SK-N-SH (cell line): ENCODE measurements around the gene NME2. TPM values are rescaled to one million over a fixed set of nuclear protein-coding genes. Genes with fewer than 3 reads are reported as not detected.

Experiments used
- CTCF ChIA-PET: fragments of 300-600, 350-600 bp; formaldehyde crosslinking; extraction: SDS; loops from one replicate; lab custom pipeline; 2021; lab: Yijun Ruan, JAX
- POLR2A ChIA-PET: fragments of 350-600 bp; sonication (Branson Sonifier 250); formaldehyde crosslinking; extraction: SDS; loops from one replicate; lab custom pipeline; 2020; ENCODE audit warnings: antibody characterized with exemption, inconsistent platforms; lab: Yijun Ruan, JAX
- DNase-seq: peaks from one replicate; pipeline ENCODE4 v3.0.0; 2012
- H2AFZ ChIP-seq: fragments of 200-600 bp; sonication (generic); 2 replicates; pipeline ENCODE4 v1.8.1; 2016; ENCODE audit warnings: antibody characterized with exemption, mild to moderate bottlenecking, low read depth
- H3F3A ChIP-seq: fragments of 200-600 bp; sonication (generic); replicated peaks from 2 replicates; pipeline ENCODE3; 2016; ENCODE audit warnings: antibody characterized with exemption, mild to moderate bottlenecking; ENCODE audit not compliant: insufficient read depth
- H3K27ac ChIP-seq, 2 experiments: fragments of 200-500 bp in 1 of 2; fragments of 200-600 bp in 1 of 2; sonication (Bioruptor generic) in 1 of 2; sonication (generic), shearing (Covaris generic) in 1 of 2; 2 replicates each; pipeline versions ENCODE4 v1.5.1 to v1.6.1; 2014 to 2016; ENCODE audit warnings: low read depth in 2 of 2, inconsistent platforms in 1 of 2, low read length in 1 of 2, mild to moderate bottlenecking in 1 of 2, mixed read lengths in 1 of 2
- H3K27me3 ChIP-seq: fragments of 200-600 bp; sonication (generic), shearing (Covaris generic); 2 replicates; pipeline ENCODE4 v1.6.1; 2016; ENCODE audit warnings: mixed run types; ENCODE audit not compliant: insufficient read depth
- H3K36me3 ChIP-seq, 2 experiments: fragments of 200-500 bp in 1 of 2; fragments of 200-600 bp in 1 of 2; sonication (Bioruptor generic) in 1 of 2; sonication (generic) in 1 of 2; replicated peaks in 1 of 2; 2 replicates each; pipeline versions ENCODE3 to v1.5.1; 2014 to 2016; ENCODE audit warnings: low read length in 1 of 2, mild to moderate bottlenecking in 1 of 2; ENCODE audit not compliant: insufficient read depth in 2 of 2, control insufficient read depth in 1 of 2
- H3K4me1 ChIP-seq, 2 experiments: fragments of 200-500 bp in 1 of 2; fragments of 200-600 bp in 1 of 2; sonication (Bioruptor generic) in 1 of 2; sonication (generic), shearing (Covaris generic) in 1 of 2; 2 replicates each; pipeline versions ENCODE4 v1.5.1 to v1.6.1; 2014 to 2016; ENCODE audit warnings: low read depth in 1 of 2, low read length in 1 of 2, mixed run types in 1 of 2; ENCODE audit not compliant: insufficient read depth in 2 of 2, control insufficient read depth in 1 of 2
- H3K4me2 ChIP-seq: fragments of 200-600 bp; sonication (generic), shearing (Covaris generic); 2 replicates; pipeline ENCODE4 v1.6.1; 2017; ENCODE audit warnings: mixed run types
- H3K4me3 ChIP-seq, 2 experiments: fragments of 200-500 bp in 1 of 2; fragments of 200-600 bp in 1 of 2; sonication (Bioruptor generic) in 1 of 2; sonication (generic), shearing (Covaris generic) in 1 of 2; 2 replicates each; pipeline versions ENCODE4 v1.5.1 to v1.8.1; 2014 to 2016; ENCODE audit warnings: low read depth in 2 of 2, inconsistent platforms in 1 of 2, low read length in 1 of 2, mild to moderate bottlenecking in 1 of 2, mixed read lengths in 1 of 2, moderate library complexity in 1 of 2
- H3K79me2 ChIP-seq: fragments of 200-600 bp; sonication (generic); 2 replicates; pipeline ENCODE4 v1.8.1; 2017; ENCODE audit warnings: mild to moderate bottlenecking; ENCODE audit not compliant: insufficient read depth
- H3K9ac ChIP-seq: fragments of 200-600 bp; sonication (generic); 2 replicates; pipeline ENCODE4 v1.6.1; 2017; ENCODE audit warnings: mixed run types
- H3K9me2 ChIP-seq: fragments of 200-600 bp; sonication (generic); 2 replicates; pipeline ENCODE4 v1.6.1; 2017; ENCODE audit warnings: mixed run types
- H3K9me3 ChIP-seq: fragments of 200-600 bp; sonication (generic); 2 replicates; pipeline ENCODE4 v1.6.1; 2017; ENCODE audit warnings: mixed run types, mild to moderate bottlenecking, moderate library complexity
- H4K20me1 ChIP-seq: fragments of 200-600 bp; sonication (generic); 2 replicates; pipeline ENCODE4 v1.6.1; 2017; ENCODE audit warnings: mild to moderate bottlenecking, mixed run types; ENCODE audit not compliant: insufficient read depth
- CHD2 ChIP-seq: fragments of 150-350 bp; IDR thresholded peaks from 2 replicates; pipeline ENCODE4 v1.6.1; 2018; ENCODE audit warnings: low read length; ENCODE audit not compliant: partially characterized antibody
- ELF1 ChIP-seq: IDR thresholded peaks from 2 replicates; pipeline ENCODE4 v1.4.0; 2012
- EP300 ChIP-seq, 2 experiments: IDR thresholded peaks; 2 replicates each; pipeline versions ENCODE4 v1.4.0 to v1.6.1; 2012; ENCODE audit warnings: borderline replicate concordance in 1 of 2, low read depth in 1 of 2, low read length in 1 of 2
- FOSL2 ChIP-seq: IDR thresholded peaks from 2 replicates; pipeline ENCODE4 v1.4.0; 2012; ENCODE audit warnings: low read depth, mild to moderate bottlenecking, moderate library complexity, borderline replicate concordance
- FOXJ3 ChIP-seq: sonication (generic); formaldehyde crosslinking; IDR thresholded peaks from 2 replicates; pipeline ENCODE4 v1.5.1; 2020; ENCODE audit warnings: mild to moderate bottlenecking, missing genetic modification reagents
- FOXM1 ChIP-seq: IDR thresholded peaks from 2 replicates; pipeline ENCODE4 v1.4.0; 2012; ENCODE audit warnings: low read depth, mild to moderate bottlenecking
- RAD21 ChIP-seq: IDR thresholded peaks from 2 replicates; pipeline ENCODE4 v1.6.1; 2012; ENCODE audit warnings: mild to moderate bottlenecking, low read length
- RFX5 ChIP-seq: IDR thresholded peaks from 2 replicates; pipeline ENCODE4 v1.6.1; 2012; ENCODE audit warnings: mild to moderate bottlenecking, improper control_type of control experiment, low read length
- RXRA ChIP-seq: IDR thresholded peaks from 2 replicates; pipeline ENCODE4 v1.4.0; 2012; ENCODE audit warnings: low read depth, mild to moderate bottlenecking, borderline replicate concordance
- SIN3A ChIP-seq: IDR thresholded peaks from 2 replicates; pipeline ENCODE4 v1.6.1; 2012; ENCODE audit warnings: low read depth, mild to moderate bottlenecking, low read length, moderate library complexity, borderline replicate concordance
- TEAD4 ChIP-seq: IDR thresholded peaks from 2 replicates; pipeline ENCODE4 v1.4.0; 2012; ENCODE audit warnings: mild to moderate bottlenecking, borderline replicate concordance; ENCODE audit not compliant: insufficient read depth
- WGBS: methylation state at CpG from one replicate; pipeline ENCODE4 v1.1.6; 2017; ENCODE audit warnings: low lambda C conversion rate; 5-methylcytosine and 5-hydroxymethylcytosine counted together
- polyA plus RNA-seq, 3 experiments: library from polyadenylated mRNA; depleted of rRNA; stranded (reverse); fragments of >200 nt; gene quantifications; 2 replicates each; pipeline ENCODE4 v1.2.3, GENCODE V29; 2012
- TF ChIP-seq, protein P1 (sequence below): fragments of 150-350 bp; IDR thresholded peaks from 2 replicates; pipeline ENCODE4 v1.6.1; 2017; ENCODE audit warnings: antibody characterized with exemption, low read length, low read depth, borderline replicate concordance
- TF ChIP-seq, protein P2 (sequence below): IDR thresholded peaks from 2 replicates; pipeline ENCODE4 v1.4.0; 2012; ENCODE audit warnings: low read depth
- TF ChIP-seq, protein P3 (sequence below): IDR thresholded peaks from 2 replicates; pipeline ENCODE4 v1.4.0; 2012; ENCODE audit warnings: low read depth, borderline replicate concordance
- TF ChIP-seq, protein P4 (sequence below): IDR thresholded peaks from 2 replicates; pipeline ENCODE4 v1.6.1; 2012; ENCODE audit warnings: mild to moderate bottlenecking, low read depth, low read length, moderate library complexity

Gene NME2
- polyA plus RNA-seq, 1 of the 3 experiments (the other 2 are of a cell fraction) = 1,446 TPM

DNA sequence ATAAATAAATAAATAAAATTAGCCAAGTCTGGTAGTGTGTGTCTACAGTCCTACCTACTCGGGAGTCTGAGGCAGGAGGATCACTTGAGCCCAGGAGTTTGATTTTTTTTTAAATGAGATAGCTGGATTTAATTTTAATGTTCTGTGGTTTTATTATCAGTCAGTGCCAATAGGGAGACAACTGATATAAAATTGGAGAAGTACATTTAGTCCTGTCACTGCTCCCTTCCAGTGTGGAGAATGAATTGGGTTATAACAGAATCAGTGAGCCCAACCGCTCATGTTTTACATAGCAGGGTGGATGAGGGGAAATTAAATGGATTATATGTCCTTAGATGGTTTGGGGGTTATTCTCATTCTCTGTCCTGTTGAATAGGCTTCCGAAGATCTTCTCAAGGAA is 6.6 kb upstream of the NME2 start (continued):
- TF ChIP-seq, protein P1, sequence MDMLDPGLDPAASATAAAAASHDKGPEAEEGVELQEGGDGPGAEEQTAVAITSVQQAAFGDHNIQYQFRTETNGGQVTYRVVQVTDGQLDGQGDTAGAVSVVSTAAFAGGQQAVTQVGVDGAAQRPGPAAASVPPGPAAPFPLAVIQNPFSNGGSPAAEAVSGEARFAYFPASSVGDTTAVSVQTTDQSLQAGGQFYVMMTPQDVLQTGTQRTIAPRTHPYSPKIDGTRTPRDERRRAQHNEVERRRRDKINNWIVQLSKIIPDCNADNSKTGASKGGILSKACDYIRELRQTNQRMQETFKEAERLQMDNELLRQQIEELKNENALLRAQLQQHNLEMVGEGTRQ = no peak
- TF ChIP-seq RFX5 (no peak), RXRA (no peak), RAD21 (no peak)

DNA sequence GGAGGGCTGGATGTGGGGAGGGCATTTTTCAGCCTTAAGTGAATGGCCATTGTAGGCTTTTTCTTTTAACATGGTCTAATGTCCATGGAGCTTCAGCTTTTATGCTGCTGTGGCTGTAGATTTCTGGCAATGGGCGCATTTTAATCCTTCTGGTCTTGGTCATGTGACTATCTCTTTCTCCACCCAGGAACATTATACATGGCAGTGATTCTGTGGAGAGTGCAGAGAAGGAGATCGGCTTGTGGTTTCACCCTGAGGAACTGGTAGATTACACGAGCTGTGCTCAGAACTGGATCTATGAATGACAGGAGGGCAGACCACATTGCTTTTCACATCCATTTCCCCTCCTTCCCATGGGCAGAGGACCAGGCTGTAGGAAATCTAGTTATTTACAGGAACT is 4.7 kb upstream of the NME2 start:
- H3K4me3 ChIP-seq = no peak overlapping the region
- ChIA-PET CTCF (interaction anchor here (0.9 to 5.7 kb wide), 4 partner anchors 7 to 378 kb away, joined by 3 to 61 read pairs (median 3); partner anchors contain the start of gene NME1), POLR2A (no interaction called here)
- no peak overlapping the region for H3K27ac ChIP-seq
- no peak overlapping the region for H3K4me2 ChIP-seq
- H3K36me3 ChIP-seq = peaks cover 41 to 48% of the 10 kb centered on the region in 2 experiments
- H2AFZ ChIP-seq = no peak overlapping the region
- H3K79me2 ChIP-seq = peaks cover 37% of the 10 kb centered on the region
- no peak overlapping the region for H3K9ac ChIP-seq
- H3F3A ChIP-seq = peaks cover 15% of the 10 kb centered on the region
- no peak for TF ChIP-seq CHD2
- no peak for TF ChIP-seq FOXM1
- no peak for TF ChIP-seq FOXJ3 (CRISPR knock-in tag)
- no peak for DNase-seq
- no peaks in the 10 kb centered on the region for H3K9me2 ChIP-seq
- H4K20me1 ChIP-seq = no peaks in the 10 kb centered on the region
- peaks cover 4 to 9% of the 10 kb centered on the region in 2 experiments; a peak in 2 of 4 replicates for H3K4me1 ChIP-seq
- 75% methylated on average over 3 of the region's 3 CpGs for WGBS
- H3K27me3 ChIP-seq = no peaks in the 10 kb centered on the region
- H3K9me3 ChIP-seq = no peaks in the 10 kb centered on the region

DNA sequence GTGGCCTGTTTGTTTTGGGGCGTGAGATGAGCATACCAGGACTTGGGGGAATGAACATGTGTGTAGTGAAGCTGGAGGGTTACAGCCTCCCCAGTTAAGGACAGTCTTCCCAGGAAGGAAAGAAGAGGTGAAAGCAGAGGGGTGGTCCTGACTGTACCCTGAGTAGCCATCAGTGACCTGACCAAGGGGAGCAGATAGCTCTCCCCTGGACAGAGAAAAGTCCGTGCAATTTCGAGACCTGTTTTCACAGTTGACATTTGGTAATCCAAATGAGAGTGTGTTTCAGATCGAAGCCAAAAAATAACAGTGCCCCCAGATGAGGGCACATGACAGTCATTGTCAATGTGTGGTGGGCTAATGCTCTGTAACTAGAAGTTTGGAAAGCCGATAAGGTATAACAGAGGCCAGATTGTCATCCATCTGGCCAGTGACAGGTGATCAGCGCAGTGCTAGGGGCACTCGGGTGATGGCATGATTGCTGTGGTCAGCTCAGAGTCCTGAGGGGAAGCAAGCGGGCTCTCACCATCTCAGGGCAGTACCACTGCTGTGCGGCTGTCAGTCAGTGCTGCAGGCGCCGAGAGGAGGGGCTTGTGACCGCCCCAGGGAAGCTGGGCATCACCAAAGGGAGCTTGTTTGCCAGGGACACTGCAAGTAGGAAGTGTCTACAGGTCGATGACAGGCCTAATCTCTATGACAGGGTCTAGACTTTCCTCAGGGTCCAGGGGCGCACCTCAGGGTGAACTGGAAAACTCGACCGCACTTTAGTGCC is 1.1 kb upstream of the NME2 start:
- H2AFZ ChIP-seq = peak overlapping the region; percentile 80
- WGBS = 90% methylated on average over 13 of the region's 16 CpGs
- H3K36me3 ChIP-seq = peaks cover 41% of the 10 kb centered on the region in 2 experiments
- H3K27ac ChIP-seq = peak overlapping the region; percentile 58 to 69; a peak in 3 of 4 replicates
- TF ChIP-seq EP300 (IDR thresholded peaks at IDR 0.05; ENCODE audit: borderline replicate concordance in 1 of 2, low read depth in 1 of 2, low read length in 1 of 2) (no peak), ELF1 (no peak), FOXM1 (no peak), TEAD4 (no peak), SIN3A (no peak), RAD21 (no peak), FOSL2 (no peak)
- TF ChIP-seq, protein P2, sequence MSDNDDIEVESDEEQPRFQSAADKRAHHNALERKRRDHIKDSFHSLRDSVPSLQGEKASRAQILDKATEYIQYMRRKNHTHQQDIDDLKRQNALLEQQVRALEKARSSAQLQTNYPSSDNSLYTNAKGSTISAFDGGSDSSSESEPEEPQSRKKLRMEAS = no peak
- TF ChIP-seq, protein P3, sequence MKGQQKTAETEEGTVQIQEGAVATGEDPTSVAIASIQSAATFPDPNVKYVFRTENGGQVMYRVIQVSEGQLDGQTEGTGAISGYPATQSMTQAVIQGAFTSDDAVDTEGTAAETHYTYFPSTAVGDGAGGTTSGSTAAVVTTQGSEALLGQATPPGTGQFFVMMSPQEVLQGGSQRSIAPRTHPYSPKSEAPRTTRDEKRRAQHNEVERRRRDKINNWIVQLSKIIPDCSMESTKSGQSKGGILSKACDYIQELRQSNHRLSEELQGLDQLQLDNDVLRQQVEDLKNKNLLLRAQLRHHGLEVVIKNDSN = no peak
- TF ChIP-seq, protein P4, sequence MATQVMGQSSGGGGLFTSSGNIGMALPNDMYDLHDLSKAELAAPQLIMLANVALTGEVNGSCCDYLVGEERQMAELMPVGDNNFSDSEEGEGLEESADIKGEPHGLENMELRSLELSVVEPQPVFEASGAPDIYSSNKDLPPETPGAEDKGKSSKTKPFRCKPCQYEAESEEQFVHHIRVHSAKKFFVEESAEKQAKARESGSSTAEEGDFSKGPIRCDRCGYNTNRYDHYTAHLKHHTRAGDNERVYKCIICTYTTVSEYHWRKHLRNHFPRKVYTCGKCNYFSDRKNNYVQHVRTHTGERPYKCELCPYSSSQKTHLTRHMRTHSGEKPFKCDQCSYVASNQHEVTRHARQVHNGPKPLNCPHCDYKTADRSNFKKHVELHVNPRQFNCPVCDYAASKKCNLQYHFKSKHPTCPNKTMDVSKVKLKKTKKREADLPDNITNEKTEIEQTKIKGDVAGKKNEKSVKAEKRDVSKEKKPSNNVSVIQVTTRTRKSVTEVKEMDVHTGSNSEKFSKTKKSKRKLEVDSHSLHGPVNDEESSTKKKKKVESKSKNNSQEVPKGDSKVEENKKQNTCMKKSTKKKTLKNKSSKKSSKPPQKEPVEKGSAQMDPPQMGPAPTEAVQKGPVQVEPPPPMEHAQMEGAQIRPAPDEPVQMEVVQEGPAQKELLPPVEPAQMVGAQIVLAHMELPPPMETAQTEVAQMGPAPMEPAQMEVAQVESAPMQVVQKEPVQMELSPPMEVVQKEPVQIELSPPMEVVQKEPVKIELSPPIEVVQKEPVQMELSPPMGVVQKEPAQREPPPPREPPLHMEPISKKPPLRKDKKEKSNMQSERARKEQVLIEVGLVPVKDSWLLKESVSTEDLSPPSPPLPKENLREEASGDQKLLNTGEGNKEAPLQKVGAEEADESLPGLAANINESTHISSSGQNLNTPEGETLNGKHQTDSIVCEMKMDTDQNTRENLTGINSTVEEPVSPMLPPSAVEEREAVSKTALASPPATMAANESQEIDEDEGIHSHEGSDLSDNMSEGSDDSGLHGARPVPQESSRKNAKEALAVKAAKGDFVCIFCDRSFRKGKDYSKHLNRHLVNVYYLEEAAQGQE = no peak
- TF ChIP-seq, all 33 proteins: peak for 0
- H3K79me2 ChIP-seq = peaks cover 33% of the 10 kb centered on the region
- DNase-seq = peak; percentile 44
- H3K4me3 ChIP-seq = peak overlapping the region; percentile 64 to 95; a peak in 2 of 4 replicates
- peaks cover 4 to 11% of the 10 kb centered on the region in 2 experiments; a peak in 3 of 4 replicates for H3K4me1 ChIP-seq
- H3K9ac ChIP-seq = peak overlapping the region; percentile 89
- H4K20me1 ChIP-seq = 0 out of 2 replicates have a peak, but pooled peaks cover 5% of the 10 kb centered on the region
- no peaks in the 10 kb centered on the region for H3K9me3 ChIP-seq
- no peaks in the 10 kb centered on the region for H3K27me3 ChIP-seq
- H3F3A ChIP-seq = peaks cover 26% of the 10 kb centered on the region
- no peaks in the 10 kb centered on the region for H3K9me2 ChIP-seq
- ChIA-PET CTCF (interaction anchor here (0.9 to 5.7 kb wide), 7 partner anchors 11 to 313 kb away, joined by 3 to 61 read pairs (median 4); partner anchors contain the start of gene NME1), POLR2A (interaction anchor here (0.5 to 2.4 kb wide), 8 partner anchors 8 to 97 kb away, joined by 3 to 19 read pairs (median 4); partner anchors contain the start of genes NME1, SPAG9 and UTP18)
- peak overlapping the region; percentile 90 for H3K4me2 ChIP-seq
